PC-9 (cell line): Measurements from ENCODE around the gene EDN1. TPM values are rescaled to one million over a fixed set of nuclear protein-coding genes. Genes with fewer than 3 reads are reported as not detected.

Experiments
- BruUV-seq: library from RNA; stranded (reverse); fragments of 400-500 nt; replicated peaks from 2 replicates; lab custom pipeline; 2021; lab: Mats Ljungman, UMichigan
- CTCF ChIA-PET: fragments of 300-600 bp; sonication (Branson Sonifier 250); formaldehyde crosslinking; loops from one replicate; lab custom pipeline; 2022; ENCODE audit warnings: antibody characterized with exemption; lab: Charles Lee
- POLR2A ChIA-PET: fragments of 300-600 bp; sonication (Branson Sonifier 250); formaldehyde crosslinking; loops from one replicate; lab custom pipeline; 2022; ENCODE audit warnings: antibody characterized with exemption; ENCODE audit not compliant: unreplicated experiment; lab: Charles Lee
- DNase-seq, 2 experiments: peaks; one replicate each; pipeline versions ENCODE4 v3.0.0 to v3.0.0-alpha.2; 2015 to 2022; ENCODE audit warnings: mixed read lengths in 1 of 2
- H2AFZ ChIP-seq: fragments of 200-600 bp; sonication (generic); 2 replicates; pipeline ENCODE4 v1.8.1; 2017; ENCODE audit warnings: antibody characterized with exemption
- H3F3A ChIP-seq: fragments of 200-600 bp; sonication (generic); 2 replicates; pipeline ENCODE4 v1.8.1; 2017; ENCODE audit warnings: antibody characterized with exemption, mild to moderate bottlenecking, low read depth; ENCODE audit not compliant: insufficient read depth
- H3K27ac ChIP-seq: fragments of 200-600 bp; sonication (generic); 2 replicates; pipeline ENCODE4 v1.6.1; 2016; ENCODE audit warnings: mixed run types
- H3K27me3 ChIP-seq: fragments of 200-600 bp; sonication (generic); 2 replicates; pipeline ENCODE4 v1.6.1; 2016; ENCODE audit warnings: low read depth, mixed run types; ENCODE audit not compliant: insufficient read depth
- H3K36me3 ChIP-seq: fragments of 200-600 bp; sonication (generic); 2 replicates; pipeline ENCODE4 v1.6.1; 2016; ENCODE audit warnings: low read depth, mixed run types
- H3K4me1 ChIP-seq: fragments of 200-600 bp; sonication (generic); replicated peaks from 2 replicates; pipeline ENCODE4 v1.6.1; 2016; ENCODE audit warnings: mixed run types; ENCODE audit not compliant: insufficient read depth
- H3K4me2 ChIP-seq: fragments of 200-600 bp; sonication (generic); 2 replicates; pipeline ENCODE4 v1.6.1; 2017; ENCODE audit warnings: mixed run types
- H3K4me3 ChIP-seq: fragments of 200-600 bp; sonication (generic); 2 replicates; pipeline ENCODE4 v1.6.1; 2016; ENCODE audit warnings: mixed run types
- H3K79me2 ChIP-seq: fragments of 200-600 bp; sonication (generic); 2 replicates; pipeline ENCODE4 v1.6.1; 2017; ENCODE audit warnings: low read depth, mixed run types
- H3K9me2 ChIP-seq: fragments of 200-600 bp; sonication (generic); 2 replicates; pipeline ENCODE4 v1.8.1; 2017; ENCODE audit warnings: mild to moderate bottlenecking; ENCODE audit not compliant: insufficient read depth
- H3K9me3 ChIP-seq: fragments of 200-600 bp; sonication (generic); 2 replicates; pipeline ENCODE4 v1.8.1; 2016; ENCODE audit warnings: low read depth; ENCODE audit not compliant: insufficient read depth
- H4K20me1 ChIP-seq: fragments of 200-600 bp; sonication (generic); 2 replicates; pipeline ENCODE4 v1.8.1; 2017; ENCODE audit not compliant: insufficient read depth
- CTCF ChIP-seq: fragments of 200-600 bp; sonication (generic); conservative IDR thresholded peaks from 2 replicates; pipeline ENCODE4 v1.6.1; 2017; ENCODE audit warnings: mixed run types, antibody characterized with exemption, mild to moderate bottlenecking, moderate library complexity
- EZH2 ChIP-seq: fragments of 200-600 bp; sonication (generic); IDR thresholded peaks from 2 replicates; pipeline ENCODE4 v1.8.0; 2017; ENCODE audit warnings: antibody characterized with exemption, low read depth
- intact Hi-C: fragments of 100-400 bp; cut with micrococcal nuclease; formaldehyde crosslinking; loops from one replicate; pipeline ENCODE4 v1.10.0; 2022; ENCODE audit not compliant: unreplicated experiment
- total RNA-seq: library from RNA; stranded (reverse); gene quantifications from 2 replicates; pipeline ENCODE4 v1.2.3, GENCODE V29; 2021

EDN1 gene
- total RNA-seq, 1 experiment from 2014 or later = 3.3 TPM

- Histone ChIP-seq H3K36me3 (peaks cover 14% of the 10 kb centered on the region), H3K9me3 (peaks cover under 1% of the 10 kb centered on the region; the same call in 1 of the 2 replicates), H3F3A (no peaks in the 10 kb centered on the region), H3K27ac (no peak overlapping the region), H4K20me1 (no peaks in the 10 kb centered on the region), H3K4me1 (no peaks in the 10 kb centered on the region), H3K9me2 (no peaks in the 10 kb centered on the region), H3K79me2 (no peaks in the 10 kb centered on the region), H2AFZ (no peak overlapping the region), H3K4me3 (no peak overlapping the region), H3K4me2 (no peak overlapping the region), H3K27me3 (no peaks in the 10 kb centered on the region)
- no peak for TF ChIP-seq EZH2
- TF ChIP-seq CTCF = no peak
- intact Hi-C loops = no loop called here
- no peak for DNase-seq
- no TSS peak for BruUV-seq
- POLR2A ChIA-PET = no interaction called here
- CTCF ChIA-PET = no interaction called here
Measured at GRCh38 chr6:12301018-12301417, 10.9 kb downstream of the EDN1 start.

GRCh38 chr6:12304487-12304886, 14.3 kb downstream of the EDN1 start:
- Histone ChIP-seq H3K36me3 (no peaks in the 10 kb centered on the region), H3K4me1 (no peaks in the 10 kb centered on the region), H4K20me1 (no peaks in the 10 kb centered on the region), H3K27ac (no peak overlapping the region), H3K9me3 (peaks cover 5% of the 10 kb centered on the region), H3K79me2 (no peaks in the 10 kb centered on the region), H3K4me3 (no peak overlapping the region), H3K27me3 (no peaks in the 10 kb centered on the region), H3F3A (no peaks in the 10 kb centered on the region), H2AFZ (no peak overlapping the region), H3K4me2 (no peak overlapping the region), H3K9me2 (no peaks in the 10 kb centered on the region)
- no peak for DNase-seq
- BruUV-seq = no TSS peak
- POLR2A ChIA-PET = no interaction called here
- TF ChIP-seq EZH2 = no peak
- no peak for TF ChIP-seq CTCF
- intact Hi-C loops = no loop called here
- CTCF ChIA-PET = no interaction called here

- BruUV-seq = no TSS peak
- no peak overlapping the region for H3K27ac ChIP-seq
- H3K9me3 ChIP-seq = peaks cover 5% of the 10 kb centered on the region
Measured at GRCh38 chr6:12309070-12309469, 18.9 kb downstream of the EDN1 start.

More at GRCh38 chr6:12309070-12309469, 18.9 kb downstream of the EDN1 start:
- no peak for TF ChIP-seq CTCF
- TF ChIP-seq EZH2 = no peak
- Histone ChIP-seq H3K4me2 (no peak overlapping the region), H3K4me1 (peaks cover 15% of the 10 kb centered on the region), H3K79me2 (no peaks in the 10 kb centered on the region), H3F3A (peaks cover 14% of the 10 kb centered on the region), H3K9me2 (no peaks in the 10 kb centered on the region), H3K27me3 (no peaks in the 10 kb centered on the region), H2AFZ (no peak overlapping the region), H3K4me3 (no peak overlapping the region), H3K36me3 (no peaks in the 10 kb centered on the region), H4K20me1 (no peaks in the 10 kb centered on the region)
- intact Hi-C loops = no loop called here
- CTCF ChIA-PET = no interaction called here
- no peak for DNase-seq
- POLR2A ChIA-PET = no interaction called here
